ENCODE data around the gene NT5C3A. TPM values are rescaled to one million over a fixed set of nuclear protein-coding genes. Genes with fewer than 3 reads are reported as not detected.
"Not testable (repeated sequence)": the region's sequence is repeated elsewhere in the genome, so short reads cannot be mapped to it uniquely, and the experiment has no call there.

The NT5C3A gene
- total RNA-seq, 2 donors from 2014 or later = 36.5 to 82.2 TPM

DNA sequence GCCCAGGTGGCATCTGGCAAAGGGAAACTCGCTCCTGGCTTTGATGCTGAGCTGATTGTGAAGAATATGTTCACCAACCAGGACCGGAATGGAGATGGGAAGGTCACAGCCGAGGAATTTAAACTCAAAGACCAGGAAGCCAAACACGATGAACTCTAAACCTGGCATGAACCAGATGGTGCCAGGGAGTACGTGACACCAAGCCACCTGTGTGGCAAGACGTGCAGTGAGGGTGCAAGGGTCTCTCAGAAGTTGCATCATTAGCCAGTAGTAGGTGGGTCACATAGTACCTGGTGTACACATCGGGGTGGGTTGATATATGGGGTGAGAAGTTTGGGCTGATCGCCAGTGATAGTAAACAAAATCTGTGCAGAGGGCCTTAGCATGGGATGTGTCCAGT lies 57.4 kb downstream of the NT5C3A start:
- not testable (repeated sequence) for DNase-seq; H3K27me3 Mint-ChIP-seq; H3K4me1 Mint-ChIP-seq; ATAC-seq; H3K9me3 ChIP-seq (ENCODE audit: control insufficient read depth, low read length, poor library complexity, severe bottlenecking); H3K4me3 Mint-ChIP-seq; H3K36me3 Mint-ChIP-seq (ENCODE audit: low read depth); H3K27ac Mint-ChIP-seq

DNA sequence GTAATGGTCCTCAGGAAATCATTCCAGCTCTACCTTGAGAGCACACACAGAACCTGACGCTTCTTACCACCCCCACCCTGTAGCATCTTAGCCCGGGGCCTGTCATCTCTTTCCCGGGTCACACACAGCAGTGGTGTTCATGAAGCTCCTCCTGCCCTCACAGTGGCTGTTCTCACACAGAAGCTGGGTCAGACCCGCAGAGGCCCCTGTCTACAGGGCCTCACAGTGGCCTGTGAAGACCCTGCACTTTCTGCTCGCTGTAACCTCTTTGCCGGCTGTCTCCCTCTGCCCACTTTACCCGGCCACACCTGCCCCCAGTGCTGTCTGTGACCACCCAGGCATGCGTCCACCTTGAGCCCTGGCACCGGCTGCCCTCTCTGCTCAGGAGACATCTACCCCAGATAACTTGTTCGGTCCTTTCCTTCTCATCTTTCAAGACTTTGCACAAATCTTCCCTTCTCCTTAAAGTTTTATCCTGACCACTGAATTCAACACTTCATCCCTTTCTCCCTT lies 58.4 kb downstream of the NT5C3A start:
- H3K4me3 Mint-ChIP-seq; H3K36me3 Mint-ChIP-seq (ENCODE audit: low read depth); H3K9me3 ChIP-seq (ENCODE audit: control insufficient read depth, low read length, poor library complexity, severe bottlenecking); H3K27me3 Mint-ChIP-seq; ATAC-seq; DNase-seq; H3K4me1 Mint-ChIP-seq: not testable (repeated sequence)
- peak overlapping the region; percentile 68 for H3K27ac Mint-ChIP-seq

DNA sequence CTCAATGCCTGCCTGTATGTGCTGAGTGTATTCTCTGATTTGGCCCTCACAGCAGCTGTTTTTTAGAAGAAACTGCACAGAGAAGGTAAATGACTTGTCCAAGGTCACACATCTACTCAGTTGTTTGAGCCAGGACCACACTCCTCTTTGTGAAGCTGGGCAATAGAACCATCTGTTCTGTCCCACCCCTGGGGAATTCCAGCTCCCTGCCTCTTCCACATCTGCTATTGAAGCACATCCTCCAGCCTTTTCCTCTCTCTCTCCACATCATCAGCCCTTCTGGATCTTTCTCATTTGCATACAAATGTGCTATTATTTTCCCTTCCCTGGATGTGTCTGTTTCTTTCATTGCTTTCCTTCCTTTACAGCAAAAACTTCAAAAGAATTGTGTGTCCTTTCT lies 59.5 kb downstream of the NT5C3A start:
- not testable (repeated sequence) for H3K4me1 Mint-ChIP-seq; H3K27ac Mint-ChIP-seq; H3K9me3 ChIP-seq (ENCODE audit: control insufficient read depth, low read length, poor library complexity, severe bottlenecking); H3K36me3 Mint-ChIP-seq (ENCODE audit: low read depth); DNase-seq; H3K4me3 Mint-ChIP-seq; ATAC-seq
- H3K27me3 Mint-ChIP-seq = peaks cover 12% of the 10 kb centered on the region

DNA sequence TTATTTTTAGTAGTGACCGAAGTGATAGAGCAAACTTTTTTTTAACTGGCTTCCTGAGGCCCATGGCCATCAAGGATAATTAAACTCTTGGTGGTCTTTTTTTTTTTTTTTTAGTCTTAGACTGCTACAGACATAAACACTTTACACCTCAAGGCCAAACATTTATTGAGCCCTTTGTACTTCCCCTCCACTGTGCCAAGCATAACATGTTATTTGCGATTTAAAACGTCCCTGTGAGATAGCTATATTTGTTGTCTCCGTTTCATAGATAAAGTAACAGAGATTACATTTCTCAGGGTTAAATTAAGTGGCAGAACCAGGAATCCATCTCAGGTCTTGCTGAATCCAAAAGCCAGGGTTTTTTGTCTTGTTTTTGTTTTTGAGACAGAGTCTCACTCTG lies 63.2 kb downstream of the NT5C3A start:
- not testable (repeated sequence) for H3K9me3 ChIP-seq (ENCODE audit: control insufficient read depth, low read length, poor library complexity, severe bottlenecking); H3K4me1 Mint-ChIP-seq; DNase-seq; H3K4me3 Mint-ChIP-seq; ATAC-seq; H3K27ac Mint-ChIP-seq; H3K36me3 Mint-ChIP-seq (ENCODE audit: low read depth)
- H3K27me3 Mint-ChIP-seq = peaks cover 12% of the 10 kb centered on the region

DNA sequence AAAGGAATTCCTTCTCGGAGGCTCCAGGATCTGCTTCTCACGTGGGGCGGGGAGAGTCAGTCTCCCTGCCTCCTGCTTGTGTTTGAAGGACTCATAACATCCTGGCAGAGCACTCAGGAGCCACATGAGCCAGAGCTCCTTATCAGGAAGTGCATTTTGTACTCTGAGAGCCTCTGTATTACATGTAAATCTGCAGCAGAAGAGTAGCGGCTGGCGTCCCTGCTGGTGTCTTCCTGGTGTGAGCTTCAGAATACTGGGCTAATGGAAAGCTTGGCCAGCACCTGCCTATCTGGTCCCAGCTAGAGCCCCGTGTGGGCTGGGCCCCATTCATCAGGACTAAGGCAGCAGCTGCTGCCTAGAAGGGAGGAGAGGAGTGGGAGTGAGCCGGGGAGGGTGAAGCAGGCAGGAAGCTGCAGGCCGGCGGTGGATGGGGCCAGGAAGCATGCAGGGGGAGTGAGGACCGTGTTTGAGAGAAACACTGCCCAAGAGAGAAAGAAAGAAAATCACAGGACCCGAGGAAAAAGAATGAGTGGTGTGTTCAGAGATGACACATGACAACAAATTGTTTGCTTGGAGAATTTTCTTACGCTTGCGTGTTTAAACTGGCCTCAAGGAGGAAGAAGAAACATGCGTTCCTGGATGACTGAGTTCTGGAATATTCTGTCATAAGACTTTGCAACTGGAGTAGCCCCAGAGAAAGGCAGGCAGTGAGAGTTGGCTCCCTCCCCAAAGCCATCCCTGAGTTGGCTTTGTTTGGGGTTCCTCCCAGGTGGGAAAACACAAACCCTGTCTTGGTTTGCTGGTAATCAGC lies 64.0 kb downstream of the NT5C3A start:
- H3K9me3 ChIP-seq (ENCODE audit: control insufficient read depth, low read length, poor library complexity, severe bottlenecking); DNase-seq; H3K36me3 Mint-ChIP-seq (ENCODE audit: low read depth); H3K4me1 Mint-ChIP-seq; H3K27ac Mint-ChIP-seq: not testable (repeated sequence)
- peak; percentile 37 for ATAC-seq
- H3K27me3 Mint-ChIP-seq = peaks cover 12% of the 10 kb centered on the region
- H3K4me3 Mint-ChIP-seq = peak overlapping the region; percentile 64

DNA sequence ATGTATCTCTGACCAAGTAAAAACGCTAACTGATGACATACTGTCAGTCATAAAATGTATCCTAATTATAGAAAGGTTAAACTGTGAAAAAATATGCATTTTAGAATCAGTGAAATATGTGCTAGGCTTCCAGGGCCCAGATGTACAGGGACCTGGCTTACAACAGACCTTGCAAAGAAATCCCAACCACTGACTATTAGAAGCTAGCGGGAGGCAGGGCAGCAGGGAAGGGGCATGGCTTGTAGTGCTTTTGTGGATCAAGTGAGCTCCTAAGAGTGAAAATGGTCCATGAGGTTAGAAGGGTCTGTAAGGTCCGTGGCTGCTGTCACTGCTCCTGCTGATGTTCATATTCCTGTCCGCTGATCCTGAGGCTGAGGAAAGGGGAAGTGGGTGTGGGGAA lies 64.6 kb downstream of the NT5C3A start:
- H3K9me3 ChIP-seq (ENCODE audit: control insufficient read depth, low read length, poor library complexity, severe bottlenecking); ATAC-seq; H3K27ac Mint-ChIP-seq; H3K4me1 Mint-ChIP-seq; H3K36me3 Mint-ChIP-seq (ENCODE audit: low read depth); DNase-seq: not testable (repeated sequence)
- Mint-ChIP-seq H3K4me3 (peak overlapping the region; percentile 64), H3K27me3 (peaks cover 12% of the 10 kb centered on the region)

DNA sequence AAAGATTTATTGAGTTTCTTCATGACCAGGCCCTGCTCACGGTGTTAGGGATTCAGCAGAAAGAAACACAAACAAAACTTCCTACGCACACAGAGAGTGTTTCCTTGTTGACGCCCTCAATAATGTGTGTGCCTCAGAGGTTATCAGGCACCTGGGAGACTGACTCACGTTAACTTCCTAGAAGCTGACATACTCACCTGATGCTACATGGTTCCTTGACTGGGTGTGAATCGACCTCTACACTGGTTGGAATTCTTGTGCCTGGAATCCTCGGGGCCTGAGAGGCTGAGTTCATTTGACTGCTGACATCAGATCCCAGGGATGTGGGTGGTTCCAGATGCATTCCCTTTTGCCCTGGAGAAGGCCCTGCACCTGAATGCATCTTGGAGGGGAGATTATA lies 69.8 kb downstream of the NT5C3A start:
- H3K4me3 Mint-ChIP-seq; H3K4me1 Mint-ChIP-seq; H3K36me3 Mint-ChIP-seq (ENCODE audit: low read depth); H3K9me3 ChIP-seq (ENCODE audit: control insufficient read depth, low read length, poor library complexity, severe bottlenecking); H3K27ac Mint-ChIP-seq; DNase-seq: not testable (repeated sequence)
- peaks cover 13% of the 10 kb centered on the region for H3K27me3 Mint-ChIP-seq
- peak; percentile 41 for ATAC-seq

DNA sequence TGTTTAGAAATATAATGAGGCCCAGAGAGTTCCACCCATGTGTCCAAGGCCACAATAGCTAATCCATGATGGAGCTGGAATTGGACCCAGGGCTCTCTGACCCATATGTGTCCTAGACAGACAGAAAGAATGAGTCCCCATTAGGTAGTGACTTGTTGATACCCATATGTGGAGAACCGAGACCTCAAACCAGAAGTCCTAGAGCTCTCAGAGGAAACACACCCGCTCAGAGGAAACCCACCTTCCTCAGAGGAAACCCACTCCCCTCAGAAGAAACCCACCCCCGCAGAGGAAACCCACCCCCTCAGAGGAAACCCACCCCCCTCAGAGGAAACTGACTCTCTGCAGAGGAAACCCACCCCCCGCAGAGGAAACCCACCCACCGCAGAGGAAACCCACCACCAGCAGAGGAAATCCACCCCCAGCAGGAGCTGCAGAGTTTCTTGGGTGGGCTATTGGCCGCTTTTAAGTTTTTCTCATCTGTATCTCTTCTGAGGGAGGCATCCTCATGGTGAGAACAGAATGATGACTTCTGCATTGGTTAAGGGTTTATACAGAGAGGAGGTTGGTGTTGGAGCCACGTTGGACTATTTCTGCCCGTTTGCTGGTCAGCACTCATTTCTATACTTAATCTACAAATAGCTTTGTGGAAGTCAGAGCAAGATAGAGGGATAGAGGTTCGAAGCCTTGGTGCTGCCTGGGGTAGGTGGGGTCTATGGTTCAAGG lies 70.4 kb downstream of the NT5C3A start:
- not testable (repeated sequence) for H3K4me1 Mint-ChIP-seq; H3K36me3 Mint-ChIP-seq (ENCODE audit: low read depth); DNase-seq; H3K27ac Mint-ChIP-seq; ATAC-seq; H3K9me3 ChIP-seq (ENCODE audit: control insufficient read depth, low read length, poor library complexity, severe bottlenecking); H3K4me3 Mint-ChIP-seq
- H3K27me3 Mint-ChIP-seq = peaks cover 13% of the 10 kb centered on the region

DNA sequence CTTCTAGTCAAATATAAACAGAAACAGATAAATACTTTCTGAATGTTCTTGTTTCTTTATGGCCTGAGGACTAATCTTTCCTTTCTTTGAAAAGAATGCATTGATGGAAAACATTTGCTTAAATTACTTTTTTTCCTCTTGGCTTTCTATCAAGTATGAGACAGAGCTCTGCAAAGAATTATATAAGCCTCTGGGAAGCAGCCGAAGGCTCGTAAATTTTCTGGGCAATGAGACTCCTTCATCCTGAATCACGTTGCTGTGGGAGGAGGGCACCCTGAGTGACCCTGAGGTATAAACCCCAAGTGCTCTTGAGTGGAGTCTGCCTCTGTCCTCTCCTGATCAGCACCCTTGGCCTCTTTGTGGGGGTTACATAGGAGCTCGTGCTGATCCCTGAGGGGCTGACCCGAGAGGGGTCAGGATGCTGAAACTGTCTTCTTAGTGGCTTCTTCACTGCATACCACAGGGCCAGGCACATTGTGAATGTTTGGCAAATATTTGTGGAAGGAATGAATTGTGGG lies 71.4 kb downstream of the NT5C3A start:
- not testable (repeated sequence) for H3K9me3 ChIP-seq (ENCODE audit: control insufficient read depth, low read length, poor library complexity, severe bottlenecking); H3K27ac Mint-ChIP-seq; DNase-seq; H3K4me1 Mint-ChIP-seq; ATAC-seq; H3K36me3 Mint-ChIP-seq (ENCODE audit: low read depth); H3K4me3 Mint-ChIP-seq
- peaks cover 13% of the 10 kb centered on the region for H3K27me3 Mint-ChIP-seq

DNA sequence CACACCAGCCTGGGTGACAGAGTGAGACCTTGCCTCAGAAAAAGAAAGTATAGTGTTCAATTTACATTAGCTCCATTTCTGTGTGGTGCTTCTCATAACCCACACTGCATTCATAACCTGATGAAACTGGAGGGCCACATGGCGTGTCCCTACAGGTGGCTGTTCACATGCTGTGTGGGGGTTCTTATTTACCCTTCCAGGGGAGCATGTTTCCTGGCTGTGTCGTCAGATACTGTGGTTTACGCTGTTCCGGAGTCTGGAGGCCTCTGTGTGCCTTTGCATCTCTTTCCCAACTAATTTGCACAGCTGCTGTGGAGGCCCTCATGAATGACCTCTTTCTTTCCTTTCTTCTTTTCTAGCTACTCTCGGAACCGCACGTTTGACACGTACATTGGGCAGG lies 74.4 kb downstream of the NT5C3A start:
- H3K4me1 Mint-ChIP-seq; H3K36me3 Mint-ChIP-seq (ENCODE audit: low read depth); H3K27ac Mint-ChIP-seq; H3K4me3 Mint-ChIP-seq; ATAC-seq; DNase-seq; H3K9me3 ChIP-seq (ENCODE audit: control insufficient read depth, low read length, poor library complexity, severe bottlenecking): not testable (repeated sequence)
- peaks cover 13% of the 10 kb centered on the region for H3K27me3 Mint-ChIP-seq

DNA sequence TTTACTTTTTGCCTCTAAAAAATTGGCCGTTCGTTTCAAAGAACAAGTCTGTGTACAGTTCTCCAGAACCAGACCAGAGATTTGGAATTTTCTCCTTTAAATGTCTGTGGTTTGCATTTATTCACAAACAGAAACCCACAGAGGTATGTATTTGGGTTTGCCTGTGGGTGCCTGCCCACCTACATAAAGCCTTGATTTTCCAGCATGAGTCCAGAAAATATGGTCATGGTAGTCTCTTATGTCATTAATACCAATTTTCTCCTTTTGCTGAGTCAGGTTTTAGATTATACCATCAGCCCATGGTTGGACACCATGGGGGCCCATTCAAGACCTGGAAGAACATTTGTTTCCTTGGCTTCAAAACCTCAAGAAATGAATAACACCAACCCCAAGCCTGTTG lies 82.7 kb downstream of the NT5C3A start:
- H3K4me1 Mint-ChIP-seq; H3K36me3 Mint-ChIP-seq (ENCODE audit: low read depth); H3K27ac Mint-ChIP-seq; DNase-seq; H3K9me3 ChIP-seq (ENCODE audit: control insufficient read depth, low read length, poor library complexity, severe bottlenecking); H3K27me3 Mint-ChIP-seq; H3K4me3 Mint-ChIP-seq; ATAC-seq: not testable (repeated sequence)

DNA sequence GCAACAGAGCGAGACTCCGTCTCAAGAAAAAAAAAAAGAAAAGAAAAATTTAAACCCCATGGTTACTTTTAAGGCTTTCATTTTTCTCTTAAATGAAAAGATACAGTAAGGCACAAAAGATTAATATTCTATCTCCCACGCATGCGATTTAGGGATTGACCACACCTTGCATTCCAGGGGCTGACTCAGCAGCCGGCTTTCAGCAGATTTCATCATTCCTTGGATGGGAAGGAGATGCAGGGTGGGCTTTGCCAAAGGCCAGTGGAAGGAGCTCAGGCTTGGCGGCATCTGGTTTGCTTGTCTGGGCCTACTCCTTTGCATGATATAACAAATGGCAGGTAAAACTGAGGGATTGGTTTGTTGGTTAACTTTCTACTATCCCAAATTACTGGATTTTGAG lies 83.3 kb downstream of the NT5C3A start:
- ATAC-seq; H3K4me3 Mint-ChIP-seq; H3K36me3 Mint-ChIP-seq (ENCODE audit: low read depth); DNase-seq; H3K4me1 Mint-ChIP-seq; H3K27ac Mint-ChIP-seq; H3K9me3 ChIP-seq (ENCODE audit: control insufficient read depth, low read length, poor library complexity, severe bottlenecking); H3K27me3 Mint-ChIP-seq: not testable (repeated sequence)

DNA sequence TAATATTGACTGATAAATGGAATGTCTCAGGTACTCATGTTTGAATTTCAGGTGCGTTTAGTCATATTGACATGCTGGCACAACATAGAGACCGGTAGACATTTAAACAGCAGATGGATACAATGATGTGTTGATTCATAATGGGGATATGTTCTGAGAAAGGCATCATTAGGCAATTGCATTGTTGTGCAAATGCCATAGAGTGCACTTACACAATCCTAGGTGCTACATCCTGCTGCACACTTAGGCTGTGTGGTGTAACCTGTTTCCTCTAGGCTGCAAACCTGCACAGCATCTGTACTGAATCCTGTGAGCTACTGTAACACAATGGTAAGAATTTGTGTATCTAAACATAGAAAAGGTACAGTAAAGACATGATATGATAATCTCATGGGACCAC lies 85.4 kb downstream of the NT5C3A start:
- H3K4me3 Mint-ChIP-seq; H3K9me3 ChIP-seq (ENCODE audit: control insufficient read depth, low read length, poor library complexity, severe bottlenecking); H3K36me3 Mint-ChIP-seq (ENCODE audit: low read depth); H3K4me1 Mint-ChIP-seq; ATAC-seq; DNase-seq; H3K27ac Mint-ChIP-seq: not testable (repeated sequence)
- H3K27me3 Mint-ChIP-seq = peaks cover 10% of the 10 kb centered on the region
